ENCODE data around the gene RALBP1. TPM values are rescaled to one million over a fixed set of nuclear protein-coding genes. Genes with fewer than 3 reads are reported as not detected.
"Not testable (repeated sequence)": the region's sequence is repeated elsewhere in the genome, so short reads cannot be mapped to it uniquely, and the experiment has no call there.

The RALBP1 gene
- total RNA-seq, 1 donor from 2014 or later, result 42.2 TPM

- no peaks in the 10 kb centered on the region for H3K4me1 Mint-ChIP-seq (ENCODE audit: low read depth)
- no peaks in the 10 kb centered on the region for H3K27me3 Mint-ChIP-seq
- peaks cover 9% of the 10 kb centered on the region for H3K9me3 Mint-ChIP-seq (ENCODE audit: low read depth)
- peaks cover 1% of the 10 kb centered on the region for H3K36me3 Mint-ChIP-seq (ENCODE audit: insufficient read depth)
- DNase-seq (ENCODE audit: low spot score, unreplicated experiment), result no peak
- H3K27ac Mint-ChIP-seq, result no peak overlapping the region
- H3K4me3 Mint-ChIP-seq (ENCODE audit: low read depth), result no peak overlapping the region
- TF ChIP-seq CTCF (IDR thresholded peaks at IDR 0.05; ENCODE audit: unreplicated experiment), result no peak
These were observed 28.0 kb upstream of the RALBP1 start for GRCh38 chr18:9447334-9447733.

- Mint-ChIP-seq H3K4me3 (ENCODE audit: low read depth) (no peak overlapping the region), H3K27ac (no peak overlapping the region), H3K9me3 (ENCODE audit: low read depth) (peaks cover 9% of the 10 kb centered on the region), H3K4me1 (ENCODE audit: low read depth) (no peaks in the 10 kb centered on the region), H3K27me3 (no peaks in the 10 kb centered on the region), H3K36me3 (ENCODE audit: insufficient read depth) (peaks cover 1% of the 10 kb centered on the region)
- no peak for TF ChIP-seq CTCF (IDR thresholded peaks at IDR 0.05; ENCODE audit: unreplicated experiment)
- no peak for DNase-seq (ENCODE audit: low spot score, unreplicated experiment)
These were observed 25.5 kb upstream of the RALBP1 start for GRCh38 chr18:9449600-9450414.

GRCh38 chr18:9450920-9451319 is 24.4 kb upstream of the RALBP1 start:
- not testable (repeated sequence) for H3K27ac Mint-ChIP-seq; H3K9me3 Mint-ChIP-seq (ENCODE audit: low read depth); DNase-seq (ENCODE audit: low spot score, unreplicated experiment); H3K36me3 Mint-ChIP-seq (ENCODE audit: insufficient read depth); H3K4me1 Mint-ChIP-seq (ENCODE audit: low read depth); H3K27me3 Mint-ChIP-seq; H3K4me3 Mint-ChIP-seq (ENCODE audit: low read depth)

- Mint-ChIP-seq H3K27me3 (no peaks in the 10 kb centered on the region), H3K9me3 (ENCODE audit: low read depth) (no peaks in the 10 kb centered on the region), H3K27ac (no peak overlapping the region), H3K4me3 (ENCODE audit: low read depth) (no peak overlapping the region), H3K36me3 (ENCODE audit: insufficient read depth) (no peaks in the 10 kb centered on the region), H3K4me1 (ENCODE audit: low read depth) (no peaks in the 10 kb centered on the region)
- no peak for DNase-seq (ENCODE audit: low spot score, unreplicated experiment)
- no peak for TF ChIP-seq CTCF (IDR thresholded peaks at IDR 0.05; ENCODE audit: unreplicated experiment)
These were observed 22.0 kb upstream of the RALBP1 start for GRCh38 chr18:9453283-9453682.

GRCh38 chr18:9454061-9454703 is 21.1 kb upstream of the RALBP1 start:
- no peak for TF ChIP-seq CTCF (IDR thresholded peaks at IDR 0.05; ENCODE audit: unreplicated experiment)
- Mint-ChIP-seq H3K36me3 (ENCODE audit: insufficient read depth) (no peaks in the 10 kb centered on the region), H3K4me1 (ENCODE audit: low read depth) (no peaks in the 10 kb centered on the region), H3K4me3 (ENCODE audit: low read depth) (no peak overlapping the region), H3K9me3 (ENCODE audit: low read depth) (no peaks in the 10 kb centered on the region), H3K27me3 (no peaks in the 10 kb centered on the region), H3K27ac (no peak overlapping the region)
- no peak for DNase-seq (ENCODE audit: low spot score, unreplicated experiment)

Data from progenitor cell of endocrine pancreas (in vitro differentiated cells).